ENCODE data around the gene PTPN2.

PTPN2 gene

GRCh38 chr18:12750715-12751502 is 133.1 kb downstream of the PTPN2 start:
- no peak for DNase-seq (ENCODE audit: low read depth, low spot score)
- no peak overlapping the region for H3K27ac ChIP-seq

GRCh38 chr18:12750076-12750714 is 133.8 kb downstream of the PTPN2 start:
- no peak for DNase-seq (ENCODE audit: low read depth, low spot score)

GRCh38 chr18:12749121-12749520 is 134.9 kb downstream of the PTPN2 start:
- no peak for DNase-seq (ENCODE audit: low read depth, low spot score)
- no peak overlapping the region for H3K27ac ChIP-seq

More at GRCh38 chr18:12750076-12750714, 133.8 kb downstream of the PTPN2 start:
- no peak overlapping the region for H3K27ac ChIP-seq

- H3K27ac ChIP-seq: no peak overlapping the region
- no peak for DNase-seq (ENCODE audit: low read depth, low spot score)
Measured at GRCh38 chr18:12748671-12749070, 135.4 kb downstream of the PTPN2 start.

GRCh38 chr18:12747530-12748315 is 136.3 kb downstream of the PTPN2 start:
- H3K27ac ChIP-seq: no peak overlapping the region
- no peak for DNase-seq (ENCODE audit: low read depth, low spot score)

- no peak overlapping the region for H3K27ac ChIP-seq
- DNase-seq (ENCODE audit: low read depth, low spot score): no peak
Measured at GRCh38 chr18:12745095-12745795, 138.8 kb downstream of the PTPN2 start.

- DNase-seq (ENCODE audit: low read depth, low spot score): no peak
- no peak overlapping the region for H3K27ac ChIP-seq
Measured at GRCh38 chr18:12744103-12744502, 139.9 kb downstream of the PTPN2 start.

GRCh38 chr18:12742453-12742852 is 141.6 kb downstream of the PTPN2 start:
- H3K27ac ChIP-seq: peak overlapping the region; percentile 92
- peak; percentile 73 for DNase-seq (ENCODE audit: low read depth, low spot score)

Data from epithelial cell of prostate (primary cell).